ENCODE results near the gene ERICH6B. TPM values are rescaled to one million over a fixed set of nuclear protein-coding genes. Genes with fewer than 3 reads are reported as not detected.

ERICH6B gene
- total and polyA plus RNA-seq, 2 of the 8 experiments (the other 6 are each of a cell fraction or from before 2014, with no cell fraction given): not detected

GRCh38 chr13:45607931-45608330 lies 7.6 kb downstream of the ERICH6B start (continued):
- TF ChIP-seq CHD7 (IDR thresholded peaks at IDR 0.05; ENCODE audit: insufficient replicate concordance, low read length) (no peak), TEAD4 (IDR thresholded peaks at IDR 0.05; ENCODE audit: low read depth, low read length) (no peak), SRF (IDR thresholded peaks at IDR 0.05; ENCODE audit: low read depth, low read length) (no peak)
